Stimulated activated CD4-positive, alpha-beta T cell treated with anti-CD3 and anti-CD28 coated beads, Interleukin-4, amount 100 ng/mL, for 4 hours (primary cell): ENCODE data around the gene PCYT2.
A peak's percentile ranks its signal among the peaks of the same experiment; 100 is the strongest.

Experiments
- DNase-seq, 2 experiments: peaks; one replicate each; pipeline ENCODE4 v3.0.0-alpha.2; 2020

PCYT2 gene

GRCh38 chr17:81912441-81913309 is 1.5 kb upstream of the PCYT2 start:
- no peak for DNase-seq

- DNase-seq: no peak
Measured at GRCh38 chr17:81911969-81912368, 770 bp upstream of the PCYT2 start.

- DNase-seq: peak in 1 of 2 experiments; percentile 9
Measured at GRCh38 chr17:81910840-81911276, 341 bp downstream of the PCYT2 start.

- no peak for DNase-seq
Measured at GRCh38 chr17:81909966-81910839, 996 bp downstream of the PCYT2 start.

- no peak for DNase-seq
Measured at GRCh38 chr17:81909231-81909630, 2.0 kb downstream of the PCYT2 start.

GRCh38 chr17:81908793-81909192 is 2.4 kb downstream of the PCYT2 start:
- no peak for DNase-seq

- DNase-seq: no peak
Measured at GRCh38 chr17:81907219-81908145, 3.7 kb downstream of the PCYT2 start.

GRCh38 chr17:81906476-81907218 is 4.6 kb downstream of the PCYT2 start:
- no peak for DNase-seq

- no peak for DNase-seq
Measured at GRCh38 chr17:81905993-81906392, 5.2 kb downstream of the PCYT2 start.

GRCh38 chr17:81905424-81905875 is 5.7 kb downstream of the PCYT2 start:
- no peak for DNase-seq

GRCh38 chr17:81904600-81905423 is 6.4 kb downstream of the PCYT2 start:
- DNase-seq: no peak

- DNase-seq: no peak
Measured at GRCh38 chr17:81903896-81904599, 7.2 kb downstream of the PCYT2 start.

- no peak for DNase-seq
Measured at GRCh38 chr17:81903415-81903831, 7.8 kb downstream of the PCYT2 start.

- no peak for DNase-seq
Measured at GRCh38 chr17:81902653-81903414, 8.4 kb downstream of the PCYT2 start.

GRCh38 chr17:81902023-81902652 is 9.1 kb downstream of the PCYT2 start, which contains the start of gene NPB:
Gene NPB (plus strand): TSS chr17:81902238. CDS start chr17:81902278, 40 bp downstream.
- DNase-seq: no peak

GRCh38 chr17:81901167-81902022 is 9.8 kb downstream of the PCYT2 start:
- DNase-seq: no peak

GRCh38 chr17:81900181-81900820 is 10.9 kb downstream of the PCYT2 start:
- DNase-seq: no peak
